HepG2 (cell line): ENCODE measurements around the gene THSD8. TPM values are rescaled to one million over a fixed set of nuclear protein-coding genes. Genes with fewer than 3 reads are reported as not detected.

Experiments used
- HNRNPLL ChIP-seq: fragments of 200-400 bp; formaldehyde crosslinking; IDR thresholded peaks from 2 replicates; pipeline ENCODE4 v1.6.1; 2017; ENCODE audit warnings: mild to moderate bottlenecking, low read depth, low read length; ENCODE audit not compliant: poor library complexity, severe bottlenecking
- NFE2L1 ChIP-seq: sonication (generic); formaldehyde crosslinking; IDR thresholded peaks from 2 replicates; pipeline ENCODE4 v1.4.0; 2020; ENCODE audit warnings: missing genetic modification reagents, mild to moderate bottlenecking, borderline replicate concordance
- TCF12 ChIP-seq, 2 experiments: fragments of 450-650 bp in 1 of 2; sonication (generic) in 1 of 2; formaldehyde crosslinking in 1 of 2; IDR thresholded peaks; 2 replicates each; pipeline versions ENCODE4 v1.6.1 to v1.8.0; 2017 to 2022; ENCODE audit warnings: antibody characterized with exemption in 1 of 2, mild to moderate bottlenecking in 1 of 2, missing genetic modification reagents in 1 of 2, moderate library complexity in 1 of 2
- ZBTB40 ChIP-seq, 2 experiments: fragments of 450-650 bp in 1 of 2; sonication (generic) in 1 of 2; formaldehyde crosslinking in 1 of 2; IDR thresholded peaks; 2 replicates each; pipeline versions ENCODE4 v1.6.1 to v1.8.0; 2016 to 2022; ENCODE audit warnings: antibody characterized with exemption in 1 of 2, mild to moderate bottlenecking in 1 of 2, missing genetic modification reagents in 1 of 2
- ZNF7 ChIP-seq: IDR thresholded peaks from 2 replicates; pipeline ENCODE4 v1.6.1; 2016; ENCODE audit warnings: missing biosample characterization, missing genetic modification reagents
- polyA plus RNA-seq, 8 experiments: library from polyadenylated mRNA; depleted of rRNA in 3 of 8; stranded (reverse) in 7 of 8; unstranded in 1 of 8; fragments of >200 nt; fragmentation: Illumina TruSeq in 4 of 8; extraction: Trizol in 4 of 8; gene quantifications; 2 replicates each; pipeline versions ENCODE4 v1.2.1 to v1.2.3, GENCODE V29; 2011 to 2016; ENCODE audit warnings: low read depth in 4 of 8, missing spikeins in 1 of 8, mixed read lengths in 1 of 8; ENCODE audit not compliant: insufficient read depth in 1 of 8
- total RNA-seq, 5 experiments: library from RNA; depleted of rRNA; stranded (reverse); fragments of >200 nt; fragmentation: Illumina TruSeq; extraction: Trizol; gene quantifications; 2 replicates each; pipeline ENCODE4 v1.2.3, GENCODE V29; 2016; ENCODE audit warnings: low read depth in 1 of 5
- TF ChIP-seq, protein P1 (sequence below): sonication (generic); formaldehyde crosslinking; IDR thresholded peaks from 2 replicates; pipeline ENCODE4 v1.5.0; 2020; ENCODE audit warnings: mild to moderate bottlenecking, missing genetic modification reagents, borderline replicate concordance
- TF ChIP-seq, protein P2 (sequence below): sonication (generic); formaldehyde crosslinking; IDR thresholded peaks from 2 replicates; pipeline ENCODE4 v1.8.0; 2023; ENCODE audit warnings: mild to moderate bottlenecking, missing genetic modification reagents

THSD8 gene
- total and polyA plus RNA-seq, 2 of the 13 experiments (the other 11 are each of a cell fraction or from before 2014, with no cell fraction given) = 4.8 to 14.9 TPM

DNA sequence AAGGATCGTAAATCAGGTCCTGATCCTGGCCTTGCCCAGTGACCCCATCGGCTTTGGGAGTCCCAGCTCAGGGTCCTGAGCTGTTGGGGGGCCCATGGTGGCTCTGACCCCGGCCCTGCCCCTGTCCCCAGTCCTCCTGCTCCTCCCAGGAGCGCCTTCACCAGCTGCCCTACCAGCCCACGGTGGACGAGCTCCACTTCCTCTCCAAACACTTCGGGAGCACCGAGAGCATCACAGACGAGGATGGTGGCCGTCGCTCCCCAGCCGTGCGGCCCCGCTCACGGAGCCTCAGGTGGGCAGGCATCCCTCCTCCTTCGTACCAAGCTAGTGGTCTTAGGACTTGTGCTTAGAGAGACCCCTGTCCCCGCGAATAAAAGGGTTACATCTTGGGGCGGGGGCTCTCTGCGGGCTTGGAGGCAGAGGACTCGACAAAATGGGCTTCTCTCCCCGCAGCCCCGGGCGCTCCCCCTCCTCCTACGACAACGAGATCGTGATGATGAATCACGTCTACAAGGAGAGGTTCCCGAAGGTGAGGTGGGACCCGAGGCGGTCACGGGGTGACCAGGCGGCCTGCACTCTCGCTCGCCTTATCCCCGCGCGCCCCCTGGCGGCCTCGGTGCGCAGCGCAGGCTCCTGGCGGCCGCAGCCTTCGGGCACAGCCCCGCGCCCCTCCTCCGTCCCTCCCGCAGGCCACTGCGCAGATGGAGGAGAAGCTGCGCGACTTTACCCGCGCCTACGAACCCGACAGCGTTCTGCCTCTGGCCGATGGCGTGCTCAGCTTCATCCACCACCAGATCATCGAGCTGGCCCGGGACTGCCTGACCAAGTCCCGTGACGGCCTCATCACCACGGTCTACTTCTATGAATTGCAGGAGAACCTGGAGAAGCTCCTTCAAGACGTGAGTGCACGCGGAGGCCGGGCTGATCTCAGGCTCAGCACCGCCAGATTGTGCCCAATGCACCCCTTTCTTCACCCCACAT, 45.6 kb downstream of the THSD8 start (continued):
- TF ChIP-seq ZBTB40 (IDR thresholded peaks at IDR 0.05) (no peak), ZBTB40 (CRISPR knock-in tag; IDR thresholded peaks at IDR 0.05) (no peak), HNRNPLL (peak; percentile 100), TCF12 (IDR thresholded peaks at IDR 0.05) (no peak), TCF12 (CRISPR knock-in tag; IDR thresholded peaks at IDR 0.05) (no peak), ZNF7 (CRISPR knock-in tag) (no peak), NFE2L1 (no peak)
- TF ChIP-seq, protein P1, sequence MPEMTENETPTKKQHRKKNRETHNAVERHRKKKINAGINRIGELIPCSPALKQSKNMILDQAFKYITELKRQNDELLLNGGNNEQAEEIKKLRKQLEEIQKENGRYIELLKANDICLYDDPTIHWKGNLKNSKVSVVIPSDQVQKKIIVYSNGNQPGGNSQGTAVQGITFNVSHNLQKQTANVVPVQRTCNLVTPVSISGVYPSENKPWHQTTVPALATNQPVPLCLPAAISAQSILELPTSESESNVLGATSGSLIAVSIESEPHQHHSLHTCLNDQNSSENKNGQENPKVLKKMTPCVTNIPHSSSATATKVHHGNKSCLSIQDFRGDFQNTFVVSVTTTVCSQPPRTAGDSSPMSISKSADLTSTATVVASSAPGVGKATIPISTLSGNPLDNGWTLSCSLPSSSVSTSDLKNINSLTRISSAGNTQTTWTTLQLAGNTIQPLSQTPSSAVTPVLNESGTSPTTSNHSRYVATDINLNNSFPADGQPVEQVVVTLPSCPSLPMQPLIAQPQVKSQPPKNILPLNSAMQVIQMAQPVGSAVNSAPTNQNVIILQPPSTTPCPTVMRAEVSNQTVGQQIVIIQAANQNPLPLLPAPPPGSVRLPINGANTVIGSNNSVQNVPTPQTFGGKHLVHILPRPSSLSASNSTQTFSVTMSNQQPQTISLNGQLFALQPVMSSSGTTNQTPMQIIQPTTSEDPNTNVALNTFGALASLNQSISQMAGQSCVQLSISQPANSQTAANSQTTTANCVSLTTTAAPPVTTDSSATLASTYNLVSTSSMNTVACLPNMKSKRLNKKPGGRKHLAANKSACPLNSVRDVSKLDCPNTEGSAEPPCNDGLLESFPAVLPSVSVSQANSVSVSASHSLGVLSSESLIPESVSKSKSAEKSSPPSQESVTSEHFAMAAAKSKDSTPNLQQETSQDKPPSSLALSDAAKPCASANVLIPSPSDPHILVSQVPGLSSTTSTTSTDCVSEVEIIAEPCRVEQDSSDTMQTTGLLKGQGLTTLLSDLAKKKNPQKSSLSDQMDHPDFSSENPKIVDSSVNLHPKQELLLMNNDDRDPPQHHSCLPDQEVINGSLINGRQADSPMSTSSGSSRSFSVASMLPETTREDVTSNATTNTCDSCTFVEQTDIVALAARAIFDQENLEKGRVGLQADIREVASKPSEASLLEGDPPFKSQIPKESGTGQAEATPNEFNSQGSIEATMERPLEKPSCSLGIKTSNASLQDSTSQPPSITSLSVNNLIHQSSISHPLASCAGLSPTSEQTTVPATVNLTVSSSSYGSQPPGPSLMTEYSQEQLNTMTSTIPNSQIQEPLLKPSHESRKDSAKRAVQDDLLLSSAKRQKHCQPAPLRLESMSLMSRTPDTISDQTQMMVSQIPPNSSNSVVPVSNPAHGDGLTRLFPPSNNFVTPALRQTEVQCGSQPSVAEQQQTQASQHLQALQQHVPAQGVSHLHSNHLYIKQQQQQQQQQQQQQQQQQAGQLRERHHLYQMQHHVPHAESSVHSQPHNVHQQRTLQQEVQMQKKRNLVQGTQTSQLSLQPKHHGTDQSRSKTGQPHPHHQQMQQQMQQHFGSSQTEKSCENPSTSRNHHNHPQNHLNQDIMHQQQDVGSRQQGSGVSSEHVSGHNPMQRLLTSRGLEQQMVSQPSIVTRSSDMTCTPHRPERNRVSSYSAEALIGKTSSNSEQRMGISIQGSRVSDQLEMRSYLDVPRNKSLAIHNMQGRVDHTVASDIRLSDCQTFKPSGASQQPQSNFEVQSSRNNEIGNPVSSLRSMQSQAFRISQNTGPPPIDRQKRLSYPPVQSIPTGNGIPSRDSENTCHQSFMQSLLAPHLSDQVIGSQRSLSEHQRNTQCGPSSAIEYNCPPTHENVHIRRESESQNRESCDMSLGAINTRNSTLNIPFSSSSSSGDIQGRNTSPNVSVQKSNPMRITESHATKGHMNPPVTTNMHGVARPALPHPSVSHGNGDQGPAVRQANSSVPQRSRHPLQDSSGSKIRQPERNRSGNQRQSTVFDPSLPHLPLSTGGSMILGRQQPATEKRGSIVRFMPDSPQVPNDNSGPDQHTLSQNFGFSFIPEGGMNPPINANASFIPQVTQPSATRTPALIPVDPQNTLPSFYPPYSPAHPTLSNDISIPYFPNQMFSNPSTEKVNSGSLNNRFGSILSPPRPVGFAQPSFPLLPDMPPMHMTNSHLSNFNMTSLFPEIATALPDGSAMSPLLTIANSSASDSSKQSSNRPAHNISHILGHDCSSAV (CRISPR knock-in tag) = no peak
- TF ChIP-seq, protein P2, sequence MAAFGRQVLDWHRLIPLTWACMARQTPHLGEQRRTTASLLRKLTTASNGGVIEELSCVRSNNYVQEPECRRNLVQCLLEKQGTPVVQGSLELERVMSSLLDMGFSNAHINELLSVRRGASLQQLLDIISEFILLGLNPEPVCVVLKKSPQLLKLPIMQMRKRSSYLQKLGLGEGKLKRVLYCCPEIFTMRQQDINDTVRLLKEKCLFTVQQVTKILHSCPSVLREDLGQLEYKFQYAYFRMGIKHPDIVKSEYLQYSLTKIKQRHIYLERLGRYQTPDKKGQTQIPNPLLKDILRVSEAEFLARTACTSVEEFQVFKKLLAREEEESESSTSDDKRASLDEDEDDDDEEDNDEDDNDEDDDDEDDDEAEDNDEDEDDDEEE = 0 out of 2 replicates have a peak, but pooled peaks have one; percentile 39
